ENCODE measurements around the gene PTPRN2.
"Not testable (repeated sequence)": the region's sequence is repeated elsewhere in the genome, so short reads cannot be mapped to it uniquely, and the experiment has no call there.

The PTPRN2 gene

DNA sequence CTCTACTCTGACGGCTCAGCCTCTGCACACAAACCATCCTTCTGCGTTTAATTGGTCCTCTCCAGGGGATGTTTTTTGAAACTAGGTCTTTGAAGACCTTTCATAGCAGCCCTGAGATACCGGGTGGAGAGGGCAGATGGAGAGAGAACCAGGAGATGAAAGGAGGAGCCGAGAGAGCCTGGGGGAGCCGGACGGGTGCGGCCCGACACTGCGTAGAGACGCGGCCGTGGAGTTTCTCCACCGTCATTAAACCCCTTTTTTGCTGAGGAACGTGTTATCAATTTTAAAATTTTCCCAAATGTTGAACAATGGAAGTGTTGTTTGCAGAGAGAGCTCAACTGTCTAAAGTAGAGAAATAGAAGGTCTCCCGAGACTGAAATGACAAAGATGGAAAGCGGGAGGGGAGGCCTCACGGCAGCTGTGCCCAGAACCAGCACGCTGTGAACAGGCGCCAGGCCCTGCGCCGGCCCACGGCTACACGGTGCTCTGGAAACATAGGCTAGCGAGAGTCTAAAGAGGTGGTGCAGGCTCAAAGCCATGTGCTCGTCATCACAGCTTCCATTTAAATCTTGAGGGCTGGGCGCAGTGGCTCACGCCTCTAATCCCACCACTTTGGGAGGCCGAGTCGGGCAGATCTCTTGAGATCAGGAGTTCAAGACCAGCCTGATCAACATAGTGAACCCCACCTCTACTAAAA, 307.0 kb downstream of the PTPRN2 start:
- Mint-ChIP-seq H3K4me1 (no peaks in the 10 kb centered on the region), H3K36me3 (no peaks in the 10 kb centered on the region), H3K9me3 (peaks cover 1% of the 10 kb centered on the region), H3K4me3 (no peak overlapping the region), H3K27ac (no peak overlapping the region), H3K27me3 (no peaks in the 10 kb centered on the region)
- no peak for DNase-seq
- CTCF ChIA-PET = no interaction called here

DNA sequence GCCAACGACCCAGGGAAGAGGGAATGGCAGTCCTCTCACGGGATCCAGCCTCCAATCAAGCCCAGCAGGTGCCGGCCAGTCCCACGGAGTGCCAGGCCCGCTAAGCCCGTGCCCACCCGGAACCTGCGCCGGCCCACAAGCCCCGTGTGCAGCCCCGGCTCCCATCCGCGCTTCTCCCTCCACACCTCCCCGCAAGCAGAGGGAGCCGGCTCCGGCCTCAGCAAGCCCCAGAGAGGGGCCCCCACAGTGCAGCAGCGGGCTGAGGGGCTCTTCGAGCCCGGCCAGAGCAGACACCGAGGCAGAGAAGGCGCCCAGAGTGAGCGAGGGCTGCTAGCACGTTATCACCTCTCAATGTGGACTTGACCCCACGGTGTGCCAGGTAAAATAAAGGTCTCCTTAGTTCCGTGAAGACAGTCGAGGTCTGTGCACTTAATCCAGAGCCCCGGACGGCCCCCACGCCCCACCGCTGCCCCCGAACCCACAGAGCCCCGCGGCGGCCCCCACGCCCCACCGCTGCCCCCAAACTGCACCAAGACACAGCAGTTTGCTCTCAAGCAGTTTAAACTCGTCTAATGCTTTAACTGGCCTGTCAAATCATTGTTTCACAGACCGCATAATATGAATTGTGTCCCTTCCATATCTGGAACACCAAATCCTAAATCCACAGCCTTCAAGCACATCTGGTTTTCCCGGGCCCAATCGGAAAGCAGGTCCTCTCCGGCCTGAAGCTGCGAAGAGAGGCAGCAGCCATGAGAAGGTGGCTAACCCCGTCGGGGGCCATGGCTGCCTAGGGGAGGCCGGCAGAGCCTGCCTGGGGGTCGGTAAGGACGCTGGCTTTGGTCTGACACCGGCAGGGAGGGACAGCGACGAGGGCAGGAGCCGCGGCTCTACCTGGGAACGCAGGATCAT, 307.8 kb downstream of the PTPRN2 start:
- peak; percentile 6 for DNase-seq
- Mint-ChIP-seq H3K36me3 (no peaks in the 10 kb centered on the region), H3K9me3 (peaks cover 1% of the 10 kb centered on the region), H3K27me3 (no peaks in the 10 kb centered on the region), H3K4me3 (no peak overlapping the region), H3K27ac (no peak overlapping the region), H3K4me1 (no peaks in the 10 kb centered on the region)
- CTCF ChIA-PET = no interaction called here

- Mint-ChIP-seq H3K36me3 (no peaks in the 10 kb centered on the region), H3K9me3 (no peaks in the 10 kb centered on the region), H3K27me3 (no peaks in the 10 kb centered on the region), H3K4me1 (no peaks in the 10 kb centered on the region), H3K4me3 (no peak overlapping the region), H3K27ac (no peak overlapping the region)
- CTCF ChIA-PET = no interaction called here
- no peak for DNase-seq
These were observed 308.8 kb downstream of the PTPRN2 start for GRCh38 chr7:158278745-158279320.

DNA sequence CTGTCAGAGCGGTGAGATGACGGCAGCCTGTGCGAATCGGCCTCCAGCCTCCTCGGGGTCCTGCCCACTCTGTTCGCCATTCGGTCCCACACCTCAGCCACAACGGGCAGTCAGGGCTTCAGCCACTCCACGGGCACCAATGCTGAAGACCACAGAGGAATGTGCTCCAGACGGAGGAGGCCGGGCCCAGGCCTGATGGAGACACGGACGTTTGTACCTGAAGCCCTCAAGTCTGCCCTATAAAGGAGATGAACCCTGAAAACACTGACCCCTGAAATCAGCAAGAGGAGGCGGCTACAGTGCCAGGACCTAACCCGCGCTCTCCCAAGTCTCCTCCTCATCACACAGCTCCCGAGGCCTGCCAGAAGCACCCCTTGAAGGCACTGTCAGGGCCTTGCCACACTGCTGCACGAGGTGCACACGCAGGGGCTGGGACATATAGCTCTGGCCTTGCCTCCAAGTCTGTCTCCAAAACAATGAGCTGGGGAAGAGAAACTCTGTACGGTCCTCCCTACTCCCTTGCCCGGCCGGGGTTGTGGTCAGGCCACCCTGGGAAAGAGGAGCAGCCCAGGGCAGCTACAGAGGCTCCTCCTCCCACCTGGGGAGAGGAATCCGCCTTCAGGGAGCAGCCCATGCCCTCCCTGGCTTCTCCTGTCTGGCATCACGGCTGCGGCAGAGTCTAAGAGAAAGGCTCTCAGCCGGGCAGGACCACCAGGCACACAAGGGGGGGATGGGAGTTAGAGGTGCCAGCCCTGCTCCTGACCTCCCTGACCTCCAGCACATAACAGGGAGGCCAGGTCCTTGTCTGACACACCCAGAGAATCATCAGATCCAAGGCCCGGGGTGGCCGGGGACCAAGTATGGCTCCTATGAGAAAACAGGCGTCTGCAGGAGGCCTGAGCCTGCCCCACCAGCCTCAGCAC, 310.1 kb downstream of the PTPRN2 start:
- DNase-seq = no peak
- no peak overlapping the region for H3K27ac Mint-ChIP-seq
- H3K36me3 Mint-ChIP-seq = no peaks in the 10 kb centered on the region
- H3K9me3 Mint-ChIP-seq = peaks cover 1% of the 10 kb centered on the region
- H3K27me3 Mint-ChIP-seq = no peaks in the 10 kb centered on the region
- no peaks in the 10 kb centered on the region for H3K4me1 Mint-ChIP-seq
- CTCF ChIA-PET = no interaction called here
- no peak overlapping the region for H3K4me3 Mint-ChIP-seq

- CTCF ChIA-PET = no interaction called here
- Mint-ChIP-seq H3K4me1 (no peaks in the 10 kb centered on the region), H3K27me3 (no peaks in the 10 kb centered on the region), H3K9me3 (peaks cover 1% of the 10 kb centered on the region), H3K36me3 (no peaks in the 10 kb centered on the region), H3K4me3 (no peak overlapping the region), H3K27ac (no peak overlapping the region)
- DNase-seq = no peak
These were observed 311.0 kb downstream of the PTPRN2 start for GRCh38 chr7:158276414-158277218.

DNA sequence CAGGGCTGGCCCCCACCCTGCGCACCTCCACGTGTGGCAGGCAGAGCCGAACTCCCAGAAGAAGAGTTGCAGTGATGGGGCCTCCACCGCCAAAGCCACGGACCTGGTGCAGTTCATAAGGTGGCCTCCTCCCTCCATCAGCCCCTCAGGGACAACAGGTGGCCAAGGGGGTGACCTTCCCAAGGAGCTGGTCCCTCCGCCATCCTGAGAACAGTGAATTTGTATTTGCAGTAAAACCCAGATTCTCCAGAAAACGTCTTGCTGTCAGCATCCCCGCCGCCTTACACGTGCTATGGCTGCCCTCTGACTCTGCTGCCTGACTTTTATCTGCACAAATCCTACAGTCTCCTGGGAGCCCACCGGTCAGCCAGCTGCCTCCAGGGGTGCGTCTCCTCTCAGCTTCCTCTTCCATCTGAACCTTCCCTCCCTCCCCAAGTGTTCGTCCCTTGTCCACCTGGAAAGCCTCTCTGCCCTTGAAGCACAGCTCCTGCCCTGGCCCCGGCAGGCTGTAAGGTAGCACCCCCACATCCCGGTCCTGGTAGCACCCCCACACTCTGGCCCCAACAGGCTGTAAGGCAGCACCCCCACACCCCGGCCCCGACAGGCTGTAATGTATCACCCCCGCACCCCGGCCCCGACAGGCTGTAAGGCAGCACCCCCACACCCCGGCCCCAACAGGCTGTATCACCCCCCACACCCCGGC, 311.8 kb downstream of the PTPRN2 start:
- H3K27me3 Mint-ChIP-seq = no peaks in the 10 kb centered on the region
- CTCF ChIA-PET = no interaction called here

GRCh38 chr7:158274996-158275395, 312.6 kb downstream of the PTPRN2 start:
- no peaks in the 10 kb centered on the region for H3K4me1 Mint-ChIP-seq
- no peak overlapping the region for H3K4me3 Mint-ChIP-seq
- no peaks in the 10 kb centered on the region for H3K27me3 Mint-ChIP-seq
- H3K36me3 Mint-ChIP-seq = no peaks in the 10 kb centered on the region
- CTCF ChIA-PET = no interaction called here
- H3K27ac Mint-ChIP-seq = no peak overlapping the region
- peaks cover 1% of the 10 kb centered on the region for H3K9me3 Mint-ChIP-seq
- DNase-seq = no peak

More for the DNA sequence above, 311.8 kb downstream of the PTPRN2 start:
- Mint-ChIP-seq H3K27ac (no peak overlapping the region), H3K4me1 (no peaks in the 10 kb centered on the region), H3K36me3 (no peaks in the 10 kb centered on the region), H3K4me3 (no peak overlapping the region), H3K9me3 (peaks cover 1% of the 10 kb centered on the region)
- DNase-seq = no peak

DNA sequence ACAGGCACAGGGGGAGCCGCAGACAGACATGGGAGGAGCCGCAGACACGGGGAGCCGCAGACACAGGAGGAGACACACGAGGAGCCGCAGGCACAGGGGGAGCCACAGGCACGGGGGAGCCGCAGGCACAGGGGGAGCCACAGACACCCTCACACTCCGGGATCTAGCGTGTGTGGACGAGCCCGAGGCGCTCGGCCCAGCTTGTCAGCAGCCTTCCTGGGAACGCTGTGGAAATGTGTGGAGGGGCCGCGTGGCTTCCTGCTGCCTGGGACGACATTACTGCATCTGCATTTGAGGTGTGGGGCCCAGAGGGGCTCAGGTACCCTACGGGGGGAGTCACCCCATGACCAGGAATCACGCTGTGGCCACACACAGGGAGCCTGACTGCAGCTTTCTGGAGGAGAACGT, 313.2 kb downstream of the PTPRN2 start:
- Mint-ChIP-seq H3K4me1 (no peaks in the 10 kb centered on the region), H3K27me3 (no peaks in the 10 kb centered on the region), H3K36me3 (no peaks in the 10 kb centered on the region), H3K9me3 (peaks cover 5% of the 10 kb centered on the region), H3K4me3 (no peak overlapping the region), H3K27ac (no peak overlapping the region)
- DNase-seq = no peak
- CTCF ChIA-PET = no interaction called here

DNA sequence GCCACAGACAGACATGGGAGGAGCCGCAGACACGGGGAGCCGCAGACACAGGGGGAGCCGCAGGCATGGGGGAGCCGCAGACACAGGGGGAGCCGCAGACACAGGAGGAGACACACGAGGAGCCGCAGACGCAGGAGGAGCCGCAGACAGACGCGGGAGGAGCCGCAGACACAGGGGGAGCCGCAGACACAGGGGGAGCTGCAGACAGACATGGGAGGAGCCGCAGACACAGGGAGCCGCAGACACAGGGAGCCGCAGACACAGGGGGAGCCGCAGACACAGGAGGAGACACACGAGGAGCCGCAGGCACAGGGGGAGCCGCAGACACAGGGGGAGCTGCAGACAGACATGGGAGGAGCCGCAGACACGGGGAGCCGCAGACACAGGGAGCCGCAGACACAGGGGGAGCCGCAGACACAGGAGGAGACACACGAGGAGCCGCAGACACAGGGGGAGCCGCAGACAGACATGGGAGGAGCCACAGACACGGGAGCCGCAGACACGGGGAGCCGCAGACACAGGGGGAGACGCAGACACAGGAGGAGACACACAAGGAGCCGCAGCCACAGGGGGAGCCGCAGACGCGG, 313.8 kb downstream of the PTPRN2 start:
- H3K4me1 Mint-ChIP-seq, H3K9me3 Mint-ChIP-seq, H3K27me3 Mint-ChIP-seq, H3K27ac Mint-ChIP-seq, H3K36me3 Mint-ChIP-seq, H3K4me3 Mint-ChIP-seq, CTCF ChIA-PET, DNase-seq: not testable (repeated sequence)

GRCh38 chr7:158273138-158273651, 314.4 kb downstream of the PTPRN2 start:
- H3K4me3 Mint-ChIP-seq = no peak overlapping the region
- no peaks in the 10 kb centered on the region for H3K4me1 Mint-ChIP-seq
- H3K27me3 Mint-ChIP-seq = no peaks in the 10 kb centered on the region
- H3K36me3 Mint-ChIP-seq = no peaks in the 10 kb centered on the region
- H3K9me3 Mint-ChIP-seq = peaks cover 5% of the 10 kb centered on the region
- CTCF ChIA-PET = no interaction called here
- no peak for DNase-seq
- no peak overlapping the region for H3K27ac Mint-ChIP-seq

DNA sequence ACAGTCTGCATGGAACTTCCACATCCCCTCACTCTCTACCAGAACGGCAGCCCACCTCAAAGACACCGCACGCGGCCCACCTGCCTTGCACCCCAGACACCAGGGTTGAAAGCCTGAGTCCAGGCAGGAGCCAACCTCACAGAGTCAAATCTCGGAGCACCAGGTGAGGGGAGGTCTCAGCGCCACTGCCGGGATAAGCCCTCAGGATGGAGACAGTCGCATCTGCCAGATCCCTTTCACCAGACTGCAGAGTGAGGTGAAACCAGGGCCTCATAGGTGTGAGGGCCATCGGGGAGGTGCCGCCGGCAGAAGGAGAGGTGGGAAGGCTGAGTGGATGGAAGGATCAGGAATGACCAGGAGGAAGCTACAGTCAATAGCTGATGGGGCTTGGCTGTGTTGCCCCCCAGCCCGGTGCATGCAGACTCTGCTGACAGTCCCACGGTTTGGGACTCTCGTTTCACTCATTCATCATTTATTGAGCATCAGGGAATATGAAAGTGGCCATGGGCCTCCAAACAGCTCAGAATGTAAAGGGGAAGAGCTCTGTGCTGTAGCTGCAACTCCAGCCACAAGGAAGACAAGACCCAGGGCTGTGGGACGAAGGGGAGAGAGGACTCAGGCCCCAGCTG, 315.0 kb downstream of the PTPRN2 start:
- Mint-ChIP-seq H3K36me3 (no peaks in the 10 kb centered on the region), H3K4me3 (no peak overlapping the region), H3K27ac (no peak overlapping the region), H3K27me3 (no peaks in the 10 kb centered on the region), H3K9me3 (peaks cover 5% of the 10 kb centered on the region), H3K4me1 (no peaks in the 10 kb centered on the region)
- CTCF ChIA-PET = no interaction called here
- no peak for DNase-seq

DNA sequence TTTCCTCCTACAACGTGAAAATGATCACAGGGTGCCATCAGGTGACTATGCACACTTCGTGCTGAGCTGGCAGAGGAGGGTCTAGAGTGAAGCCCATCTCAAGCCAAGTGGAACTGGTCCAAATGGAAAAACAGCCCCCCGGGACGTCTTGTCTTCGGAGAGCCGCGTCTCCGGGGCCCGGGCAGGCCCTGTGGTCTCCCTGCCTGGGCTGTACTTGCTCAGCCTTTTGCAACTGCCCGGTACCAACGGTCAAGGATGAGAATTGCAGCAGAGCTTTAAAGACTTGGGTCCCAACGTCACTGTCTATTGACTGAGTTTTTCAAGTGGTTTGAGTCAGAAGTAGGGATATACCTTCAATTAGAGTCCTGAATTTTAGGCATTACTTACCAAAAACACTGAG, 315.5 kb downstream of the PTPRN2 start:
- CTCF ChIA-PET = no interaction called here
- Mint-ChIP-seq H3K27ac (no peak overlapping the region), H3K27me3 (no peaks in the 10 kb centered on the region), H3K4me1 (no peaks in the 10 kb centered on the region), H3K36me3 (no peaks in the 10 kb centered on the region), H3K9me3 (peaks cover 5% of the 10 kb centered on the region), H3K4me3 (no peak overlapping the region)
- no peak for DNase-seq

All from activated naive CD4-positive, alpha-beta T cell treated with anti-CD3 and anti-CD28 coated beads, Interleukin-2, amount 10 ng/mL, durations not matched to agents 7 days and 5 days (primary cell).